ENCODE results near the gene MAML3.

MAML3 gene

GRCh38 chr4:139826426-139826825, 327.6 kb downstream of the MAML3 start:
- no peak for DNase-seq

- no peak for DNase-seq
These were observed 328.4 kb downstream of the MAML3 start for GRCh38 chr4:139825523-139826014.

GRCh38 chr4:139824882-139825522, 329.0 kb downstream of the MAML3 start:
- DNase-seq, result no peak

- DNase-seq, result no peak
These were observed 330.2 kb downstream of the MAML3 start for GRCh38 chr4:139823746-139824145.

- DNase-seq, result no peak
These were observed 330.6 kb downstream of the MAML3 start for GRCh38 chr4:139823345-139823744.

GRCh38 chr4:139822391-139822790, 331.6 kb downstream of the MAML3 start:
- no peak for DNase-seq

GRCh38 chr4:139819082-139819481, 334.9 kb downstream of the MAML3 start:
- DNase-seq, result no peak

GRCh38 chr4:139817657-139818452, 336.1 kb downstream of the MAML3 start:
- DNase-seq, result peak; percentile 61

GRCh38 chr4:139816856-139817255, 337.1 kb downstream of the MAML3 start:
- DNase-seq, result no peak

GRCh38 chr4:139815778-139816601, 338.0 kb downstream of the MAML3 start:
- no peak for DNase-seq

- peak; percentile 52 for DNase-seq
These were observed 339.5 kb downstream of the MAML3 start for GRCh38 chr4:139814323-139815015.

- no peak for DNase-seq
These were observed 340.1 kb downstream of the MAML3 start for GRCh38 chr4:139813881-139814280.

- no peak for DNase-seq
These were observed 343.3 kb downstream of the MAML3 start for GRCh38 chr4:139810710-139811109.

- DNase-seq, result no peak
These were observed 344.2 kb downstream of the MAML3 start for GRCh38 chr4:139809757-139810140.

- no peak for DNase-seq
These were observed 344.9 kb downstream of the MAML3 start for GRCh38 chr4:139808808-139809756.

GRCh38 chr4:139808381-139808807, 345.6 kb downstream of the MAML3 start:
- no peak for DNase-seq

- DNase-seq, result no peak
These were observed 346.5 kb downstream of the MAML3 start for GRCh38 chr4:139807483-139807882.

GRCh38 chr4:139806929-139807328, 347.1 kb downstream of the MAML3 start:
- DNase-seq, result no peak

- no peak for DNase-seq
These were observed 351.1 kb downstream of the MAML3 start for GRCh38 chr4:139802931-139803330.

GRCh38 chr4:139802488-139802887, 351.5 kb downstream of the MAML3 start:
- no peak for DNase-seq

- DNase-seq, result no peak
These were observed 352.1 kb downstream of the MAML3 start for GRCh38 chr4:139801895-139802294.

GRCh38 chr4:139800082-139800481, 353.9 kb downstream of the MAML3 start:
- no peak for DNase-seq

All from NCI-H1105 (cell line).